K562 (cell line): Measurements from ENCODE around the gene RNF223. TPM values are rescaled to one million over a fixed set of nuclear protein-coding genes. Genes with fewer than 3 reads are reported as not detected.
A peak's percentile ranks its signal among the peaks of the same experiment; 100 is the strongest.

ENCODE experiments used
- ARID2 ChIP-seq: fragments of 450-650 bp; IDR thresholded peaks from 2 replicates; pipeline ENCODE4 v1.6.1; 2017; ENCODE audit warnings: antibody characterized with exemption, mild to moderate bottlenecking
- CHD2 ChIP-seq: IDR thresholded peaks from 2 replicates; pipeline ENCODE4 v1.6.1; 2011; ENCODE audit warnings: low read depth, low read length
- DPF2 ChIP-seq: fragments of 450-650 bp; IDR thresholded peaks from 2 replicates; pipeline ENCODE4 v1.6.1; 2016
- EGR1 ChIP-seq: fragments of 450-650 bp; conservative IDR thresholded peaks from 2 replicates; pipeline ENCODE4 v1.6.1; 2017; ENCODE audit warnings: mild to moderate bottlenecking
- IFI16 ChIP-seq: fragments of 250-450 bp; sonication (Bioruptor Pico); IDR thresholded peaks from 2 replicates; pipeline ENCODE4 v2.1.2; 2022; ENCODE audit warnings: mild to moderate bottlenecking, inconsistent platforms
- MED1 ChIP-seq: sonication (generic); formaldehyde crosslinking; IDR thresholded peaks from 2 replicates; pipeline ENCODE4 v1.8.1; 2023; ENCODE audit warnings: missing genetic modification reagents, borderline replicate concordance
- MTA3 ChIP-seq: fragments of 450-650 bp; formaldehyde crosslinking; IDR thresholded peaks from 2 replicates; pipeline ENCODE4 v1.6.1; 2017; ENCODE audit warnings: mild to moderate bottlenecking, borderline replicate concordance
- NFE2L1 ChIP-seq: fragments of 450-650 bp; IDR thresholded peaks from 2 replicates; pipeline ENCODE4 v1.6.1; 2016; ENCODE audit warnings: missing genetic modification characterization, low read depth, mild to moderate bottlenecking, missing compliant biosample characterization, moderate library complexity, borderline replicate concordance
- POLR2G ChIP-seq: fragments of 200-400 bp; formaldehyde crosslinking; IDR thresholded peaks from 2 replicates; pipeline ENCODE4 v1.6.1; 2017; ENCODE audit warnings: low read depth, mild to moderate bottlenecking, antibody characterized with exemption, low read length, moderate library complexity
- PPARD ChIP-seq: fragments of 250-450 bp; sonication (Bioruptor Pico); IDR thresholded peaks from 2 replicates; pipeline ENCODE4 v1.8.0; 2022; ENCODE audit warnings: inconsistent platforms, mild to moderate bottlenecking, moderate library complexity
- RFX7 ChIP-seq: fragments of 250-450 bp; sonication (Bioruptor Pico); IDR thresholded peaks from 2 replicates; pipeline ENCODE4 v1.5.1; 2021; ENCODE audit warnings: mild to moderate bottlenecking
- SRSF1 ChIP-seq: fragments of 200-400 bp; formaldehyde crosslinking; IDR thresholded peaks from 2 replicates; pipeline ENCODE4 v1.6.1; 2017; ENCODE audit warnings: mild to moderate bottlenecking, low read depth, low read length, moderate library complexity
- TOE1 ChIP-seq, 2 experiments: fragments of 450-650 bp in 1 of 2; sonication (generic) in 1 of 2; formaldehyde crosslinking in 1 of 2; IDR thresholded peaks; 2 replicates each; pipeline versions ENCODE4 v1.7.1 to v1.8.0; 2016 to 2022; ENCODE audit warnings: borderline replicate concordance in 2 of 2, mild to moderate bottlenecking in 2 of 2, antibody characterized with exemption in 1 of 2, inconsistent platforms in 1 of 2, low read depth in 1 of 2, missing genetic modification reagents in 1 of 2, moderate library complexity in 1 of 2
- TRIM24 ChIP-seq, 2 experiments: fragments of 450-650 bp; IDR thresholded peaks; 2 replicates each; pipeline ENCODE4 v1.6.1; 2016
- ZC3H4 ChIP-seq: sonication (generic); formaldehyde crosslinking; IDR thresholded peaks from 2 replicates; pipeline ENCODE4 v1.9.0; 2021; ENCODE audit warnings: missing genetic modification reagents, borderline replicate concordance
- ZNF57 ChIP-seq: fragments of 450-650 bp; formaldehyde crosslinking; IDR thresholded peaks from 2 replicates; pipeline ENCODE4 v1.4.0; 2020; ENCODE audit warnings: mild to moderate bottlenecking, moderate library complexity
- ZNF830 ChIP-seq: fragments of 250-450 bp; sonication (Bioruptor Pico); IDR thresholded peaks from 2 replicates; pipeline ENCODE4 v1.5.0; 2021; ENCODE audit warnings: mild to moderate bottlenecking
- polyA plus RNA-seq, 8 experiments: library from polyadenylated mRNA; depleted of rRNA in 4 of 8; stranded (reverse) in 5 of 8; unstranded in 3 of 8; fragments of >200 nt; fragmentation: Nextera tagmentation in 2 of 8; fragmentation: Illumina TruSeq in 1 of 8; extraction: Ambion mirVana in 2 of 8; extraction: Trizol in 1 of 8; gene quantifications; 2 replicates each; pipeline versions ENCODE4 v1.2.1 to v1.2.3, GENCODE V29; 2011 to 2014; ENCODE audit warnings: inconsistent platforms in 1 of 8, missing spikeins in 1 of 8
- total RNA-seq, 7 experiments: library from RNA; depleted of rRNA in 6 of 7; stranded (reverse); fragments of >200 nt in 6 of 7; fragmentation: Illumina TruSeq in 2 of 7; extraction: Trizol in 2 of 7; gene quantifications; 2 replicates each; pipeline versions ENCODE4 v1.2.1 to v1.2.3, GENCODE V29; 2011 to 2021; ENCODE audit warnings: low replicate concordance in 1 of 7
- TF ChIP-seq, protein P1 (sequence below): fragments of 450-650 bp; formaldehyde crosslinking; IDR thresholded peaks from 2 replicates; pipeline ENCODE4 v1.4.0; 2020; ENCODE audit warnings: mild to moderate bottlenecking
- TF ChIP-seq, protein P2 (sequence below): IDR thresholded peaks from 2 replicates; pipeline ENCODE4 v1.6.1; 2016; ENCODE audit warnings: missing genetic modification characterization, missing compliant biosample characterization
- TF ChIP-seq, protein P3 (sequence below): sonication (generic); formaldehyde crosslinking; IDR thresholded peaks from 2 replicates; pipeline ENCODE4 v1.8.0; 2022; ENCODE audit warnings: missing genetic modification reagents, mild to moderate bottlenecking, moderate library complexity, borderline replicate concordance
- TF ChIP-seq, protein P4 (sequence below): sonication (generic); formaldehyde crosslinking; IDR thresholded peaks from 2 replicates; pipeline ENCODE4 v1.8.0; 2022; ENCODE audit warnings: mild to moderate bottlenecking, low read depth, missing genetic modification reagents
- TF ChIP-seq, protein P5 (sequence below): fragments of 450-650 bp; IDR thresholded peaks from one replicate; pipeline ENCODE4 v1.6.1; 2018; ENCODE audit warnings: mild to moderate bottlenecking, moderate library complexity; ENCODE audit not compliant: partially characterized antibody

Gene RNF223
- total and polyA plus RNA-seq, 9 of the 15 experiments (the other 6 are each of a cell fraction or from before 2014, with no cell fraction given): 0.04 to 0.32 TPM; not detected in 7

DNA sequence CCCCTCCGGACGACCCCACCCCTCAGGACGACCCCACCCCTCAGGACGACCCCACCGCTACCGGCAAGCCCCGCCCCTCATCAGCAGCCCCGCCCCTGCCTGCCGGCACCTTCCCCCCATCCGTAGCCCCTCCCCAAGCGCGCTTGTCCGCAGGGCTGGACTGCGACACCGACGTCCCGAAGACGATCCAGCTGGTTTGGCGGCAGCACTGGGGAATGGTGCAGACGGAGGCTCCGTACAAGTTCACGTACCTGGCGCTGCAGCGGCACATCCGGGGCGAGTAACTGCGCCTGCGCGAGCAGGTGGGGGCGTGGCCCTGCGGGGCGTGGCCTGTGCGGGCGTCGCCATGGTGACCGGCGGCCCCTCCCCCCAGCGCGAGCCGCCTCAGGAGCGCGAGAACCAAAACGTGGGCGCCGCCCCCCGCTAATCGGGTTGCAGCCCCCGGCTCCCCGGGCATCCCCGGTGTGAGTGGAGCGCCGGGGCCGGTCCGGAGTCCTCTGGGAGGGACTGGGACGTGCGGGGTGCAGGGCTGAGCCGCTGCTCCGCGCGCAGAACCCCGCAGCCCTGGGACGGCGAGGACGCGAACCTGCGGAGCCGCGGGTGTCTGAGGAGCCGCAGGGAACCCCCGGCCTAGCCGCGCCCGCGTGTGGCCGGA lies 4.9 kb downstream of the RNF223 start (continued):
- TF ChIP-seq PPARD (CRISPR knock-in tag) (no peak), MED1 (no peak), TOE1 (IDR thresholded peaks at IDR 0.05; ENCODE audit: borderline replicate concordance) (no peak), TOE1 (CRISPR knock-in tag; IDR thresholded peaks at IDR 0.05; ENCODE audit: borderline replicate concordance, low read depth) (0 out of 2 replicates have a peak, but pooled peaks have one; percentile 17), CHD2 (peak; percentile 91), TRIM24 (IDR thresholded peaks at IDR 0.05) (no peak), EGR1 (peak; percentile 60; the same call in 1 of the 2 replicates), MTA3 (peak; percentile 36; the same call in 1 of the 2 replicates), DPF2 (no peak), ARID2 (no peak), POLR2G (peak; percentile 62), RFX7 (CRISPR knock-in tag) (no peak), ZNF830 (CRISPR knock-in tag) (0 out of 2 replicates have a peak, but pooled peaks have one; percentile 16), SRSF1 (no peak), ZC3H4 (CRISPR knock-in tag) (no peak), ZNF57 (CRISPR knock-in tag) (no peak), NFE2L1 (tag) (no peak), IFI16 (CRISPR knock-in tag) (no peak)
- TF ChIP-seq, protein P1, sequence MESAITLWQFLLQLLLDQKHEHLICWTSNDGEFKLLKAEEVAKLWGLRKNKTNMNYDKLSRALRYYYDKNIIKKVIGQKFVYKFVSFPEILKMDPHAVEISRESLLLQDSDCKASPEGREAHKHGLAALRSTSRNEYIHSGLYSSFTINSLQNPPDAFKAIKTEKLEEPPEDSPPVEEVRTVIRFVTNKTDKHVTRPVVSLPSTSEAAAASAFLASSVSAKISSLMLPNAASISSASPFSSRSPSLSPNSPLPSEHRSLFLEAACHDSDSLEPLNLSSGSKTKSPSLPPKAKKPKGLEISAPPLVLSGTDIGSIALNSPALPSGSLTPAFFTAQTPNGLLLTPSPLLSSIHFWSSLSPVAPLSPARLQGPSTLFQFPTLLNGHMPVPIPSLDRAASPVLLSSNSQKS: no peak
- TF ChIP-seq, protein P2, sequence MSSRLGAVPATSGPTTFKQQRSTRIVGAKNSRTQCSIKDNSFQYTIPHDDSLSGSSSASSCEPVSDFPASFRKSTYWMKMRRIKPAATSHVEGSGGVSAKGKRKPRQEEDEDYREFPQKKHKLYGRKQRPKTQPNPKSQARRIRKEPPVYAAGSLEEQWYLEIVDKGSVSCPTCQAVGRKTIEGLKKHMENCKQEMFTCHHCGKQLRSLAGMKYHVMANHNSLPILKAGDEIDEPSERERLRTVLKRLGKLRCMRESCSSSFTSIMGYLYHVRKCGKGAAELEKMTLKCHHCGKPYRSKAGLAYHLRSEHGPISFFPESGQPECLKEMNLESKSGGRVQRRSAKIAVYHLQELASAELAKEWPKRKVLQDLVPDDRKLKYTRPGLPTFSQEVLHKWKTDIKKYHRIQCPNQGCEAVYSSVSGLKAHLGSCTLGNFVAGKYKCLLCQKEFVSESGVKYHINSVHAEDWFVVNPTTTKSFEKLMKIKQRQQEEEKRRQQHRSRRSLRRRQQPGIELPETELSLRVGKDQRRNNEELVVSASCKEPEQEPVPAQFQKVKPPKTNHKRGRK: no peak
- TF ChIP-seq, protein P3, sequence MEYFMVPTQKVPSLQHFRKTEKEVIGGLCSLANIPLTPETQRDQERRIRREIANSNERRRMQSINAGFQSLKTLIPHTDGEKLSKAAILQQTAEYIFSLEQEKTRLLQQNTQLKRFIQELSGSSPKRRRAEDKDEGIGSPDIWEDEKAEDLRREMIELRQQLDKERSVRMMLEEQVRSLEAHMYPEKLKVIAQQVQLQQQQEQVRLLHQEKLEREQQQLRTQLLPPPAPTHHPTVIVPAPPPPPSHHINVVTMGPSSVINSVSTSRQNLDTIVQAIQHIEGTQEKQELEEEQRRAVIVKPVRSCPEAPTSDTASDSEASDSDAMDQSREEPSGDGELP: peak; percentile 93
- TF ChIP-seq, protein P4, sequence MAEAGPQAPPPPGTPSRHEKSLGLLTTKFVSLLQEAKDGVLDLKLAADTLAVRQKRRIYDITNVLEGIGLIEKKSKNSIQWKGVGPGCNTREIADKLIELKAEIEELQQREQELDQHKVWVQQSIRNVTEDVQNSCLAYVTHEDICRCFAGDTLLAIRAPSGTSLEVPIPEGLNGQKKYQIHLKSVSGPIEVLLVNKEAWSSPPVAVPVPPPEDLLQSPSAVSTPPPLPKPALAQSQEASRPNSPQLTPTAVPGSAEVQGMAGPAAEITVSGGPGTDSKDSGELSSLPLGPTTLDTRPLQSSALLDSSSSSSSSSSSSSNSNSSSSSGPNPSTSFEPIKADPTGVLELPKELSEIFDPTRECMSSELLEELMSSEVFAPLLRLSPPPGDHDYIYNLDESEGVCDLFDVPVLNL (CRISPR knock-in tag): peak; percentile 82
- TF ChIP-seq, protein P5, sequence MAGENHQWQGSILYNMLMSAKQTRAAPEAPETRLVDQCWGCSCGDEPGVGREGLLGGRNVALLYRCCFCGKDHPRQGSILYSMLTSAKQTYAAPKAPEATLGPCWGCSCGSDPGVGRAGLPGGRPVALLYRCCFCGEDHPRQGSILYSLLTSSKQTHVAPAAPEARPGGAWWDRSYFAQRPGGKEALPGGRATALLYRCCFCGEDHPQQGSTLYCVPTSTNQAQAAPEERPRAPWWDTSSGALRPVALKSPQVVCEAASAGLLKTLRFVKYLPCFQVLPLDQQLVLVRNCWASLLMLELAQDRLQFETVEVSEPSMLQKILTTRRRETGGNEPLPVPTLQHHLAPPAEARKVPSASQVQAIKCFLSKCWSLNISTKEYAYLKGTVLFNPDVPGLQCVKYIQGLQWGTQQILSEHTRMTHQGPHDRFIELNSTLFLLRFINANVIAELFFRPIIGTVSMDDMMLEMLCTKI: no peak
